ENCODE measurements around the gene C1RL.

C1RL gene

GRCh38 chr12:7122811-7123769, 14.1 kb upstream of the C1RL start:
- H3K4me3 ChIP-seq (ENCODE audit: low read depth, low read length), result no peak overlapping the region
- TF ChIP-seq, protein P1, sequence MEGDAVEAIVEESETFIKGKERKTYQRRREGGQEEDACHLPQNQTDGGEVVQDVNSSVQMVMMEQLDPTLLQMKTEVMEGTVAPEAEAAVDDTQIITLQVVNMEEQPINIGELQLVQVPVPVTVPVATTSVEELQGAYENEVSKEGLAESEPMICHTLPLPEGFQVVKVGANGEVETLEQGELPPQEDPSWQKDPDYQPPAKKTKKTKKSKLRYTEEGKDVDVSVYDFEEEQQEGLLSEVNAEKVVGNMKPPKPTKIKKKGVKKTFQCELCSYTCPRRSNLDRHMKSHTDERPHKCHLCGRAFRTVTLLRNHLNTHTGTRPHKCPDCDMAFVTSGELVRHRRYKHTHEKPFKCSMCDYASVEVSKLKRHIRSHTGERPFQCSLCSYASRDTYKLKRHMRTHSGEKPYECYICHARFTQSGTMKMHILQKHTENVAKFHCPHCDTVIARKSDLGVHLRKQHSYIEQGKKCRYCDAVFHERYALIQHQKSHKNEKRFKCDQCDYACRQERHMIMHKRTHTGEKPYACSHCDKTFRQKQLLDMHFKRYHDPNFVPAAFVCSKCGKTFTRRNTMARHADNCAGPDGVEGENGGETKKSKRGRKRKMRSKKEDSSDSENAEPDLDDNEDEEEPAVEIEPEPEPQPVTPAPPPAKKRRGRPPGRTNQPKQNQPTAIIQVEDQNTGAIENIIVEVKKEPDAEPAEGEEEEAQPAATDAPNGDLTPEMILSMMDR (IDR thresholded peaks at IDR 0.05; ENCODE audit: borderline replicate concordance, insufficient read depth, low read depth, low read length), result no peak

- TF ChIP-seq, protein P1 (IDR thresholded peaks at IDR 0.05; ENCODE audit: borderline replicate concordance, insufficient read depth, low read depth, low read length), result no peak
- no peak overlapping the region for H3K4me3 ChIP-seq (ENCODE audit: low read depth, low read length)
Measured at GRCh38 chr12:7121324-7121723, 12.3 kb upstream of the C1RL start.

- H3K4me3 ChIP-seq (ENCODE audit: low read depth, low read length), result no peak overlapping the region
- TF ChIP-seq, protein P1 (IDR thresholded peaks at IDR 0.05; ENCODE audit: borderline replicate concordance, insufficient read depth, low read depth, low read length), result no peak
Measured at GRCh38 chr12:7120166-7120565, 11.2 kb upstream of the C1RL start.

- H3K4me3 ChIP-seq (ENCODE audit: low read depth, low read length), result no peak overlapping the region
- TF ChIP-seq, protein P1 (IDR thresholded peaks at IDR 0.05; ENCODE audit: borderline replicate concordance, insufficient read depth, low read depth, low read length), result no peak
Measured at GRCh38 chr12:7118881-7119280, 9.9 kb upstream of the C1RL start.

GRCh38 chr12:7117670-7118069, 8.7 kb upstream of the C1RL start:
- no peak overlapping the region for H3K4me3 ChIP-seq (ENCODE audit: low read depth, low read length)
- TF ChIP-seq, protein P1 (IDR thresholded peaks at IDR 0.05; ENCODE audit: borderline replicate concordance, insufficient read depth, low read depth, low read length), result no peak

DNA sequence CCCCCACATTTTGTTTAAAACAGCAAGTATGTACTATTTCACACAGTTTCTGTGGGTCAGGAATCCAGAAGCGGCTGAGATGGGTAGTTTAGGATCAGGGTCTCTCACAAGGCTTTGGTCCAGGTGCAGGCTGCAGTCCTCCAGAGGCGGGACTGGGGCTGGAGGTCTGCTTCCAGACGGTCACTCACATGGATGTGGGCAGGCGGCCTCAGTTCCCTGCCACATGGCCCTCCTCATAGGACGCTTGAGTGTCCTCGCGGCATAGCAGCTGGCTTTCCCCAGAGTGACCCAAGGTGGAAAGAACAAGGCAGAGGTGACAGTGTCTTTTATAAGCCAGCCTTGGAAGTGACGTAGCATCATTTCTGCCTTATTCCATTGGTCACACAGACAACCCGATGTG, 7.9 kb upstream of the C1RL start:
- TF ChIP-seq, protein P1 (IDR thresholded peaks at IDR 0.05; ENCODE audit: borderline replicate concordance, insufficient read depth, low read depth, low read length), result no peak
- H3K4me3 ChIP-seq (ENCODE audit: low read depth, low read length), result no peak overlapping the region

- H3K4me3 ChIP-seq (ENCODE audit: low read depth, low read length), result no peak overlapping the region
- TF ChIP-seq, protein P1 (IDR thresholded peaks at IDR 0.05; ENCODE audit: borderline replicate concordance, insufficient read depth, low read depth, low read length), result no peak
Measured at GRCh38 chr12:7116196-7116595, 7.2 kb upstream of the C1RL start.

Measured in GM12875 (cell line).